GM23338 (cell line): ENCODE results near the gene NEURL3. TPM values are rescaled to one million over a fixed set of nuclear protein-coding genes. Genes with fewer than 3 reads are reported as not detected.

ENCODE experiments used
- ATAC-seq: fragments of 200-7000 bp; cut with Tn5 transposase; 3 replicates; pipeline ENCODE4 v1.9.1; 2020
- DNase-seq: peaks from one replicate; pipeline ENCODE4 v3.0.0-alpha.2; 2015; ENCODE audit warnings: low spot score
- H2AFZ ChIP-seq: fragments of 200-600 bp; sonication (generic); 2 replicates; pipeline ENCODE4 v1.8.0; 2016; ENCODE audit warnings: antibody characterized with exemption, mild to moderate bottlenecking, moderate library complexity
- H3F3A ChIP-seq: fragments of 200-600 bp; sonication (generic); replicated peaks from 2 replicates; pipeline ENCODE4 v1.8.0; 2017; ENCODE audit warnings: antibody characterized with exemption, mixed run types, low read depth
- H3K27ac ChIP-seq: fragments of 200-600 bp; sonication (generic); 2 replicates; pipeline ENCODE4 v1.6.1; 2016; ENCODE audit warnings: low read depth
- H3K27me3 ChIP-seq: fragments of 200-600 bp; sonication (generic); 2 replicates; pipeline ENCODE4 v1.8.0; 2016; ENCODE audit warnings: mild to moderate bottlenecking, mixed run types, moderate library complexity; ENCODE audit not compliant: insufficient read depth
- H3K36me3 ChIP-seq: fragments of 200-600 bp; sonication (generic); 2 replicates; pipeline ENCODE4 v1.8.0; 2016; ENCODE audit warnings: mild to moderate bottlenecking; ENCODE audit not compliant: insufficient read depth
- H3K4me1 ChIP-seq: fragments of 200-600 bp; sonication (generic); 2 replicates; pipeline ENCODE4 v1.8.0; 2016; ENCODE audit warnings: mild to moderate bottlenecking, moderate library complexity; ENCODE audit not compliant: insufficient read depth
- H3K4me2 ChIP-seq: fragments of 200-600 bp; sonication (generic); 2 replicates; pipeline ENCODE4 v1.7.1; 2017; ENCODE audit warnings: mixed run types
- H3K4me3 ChIP-seq: fragments of 200-600 bp; sonication (generic); 2 replicates; pipeline ENCODE4 v1.6.1; 2016; ENCODE audit warnings: mixed run types
- H3K79me2 ChIP-seq: fragments of 200-600 bp; sonication (generic); replicated peaks from 2 replicates; pipeline ENCODE4 v1.8.0; 2017; ENCODE audit warnings: mild to moderate bottlenecking; ENCODE audit not compliant: insufficient read depth
- H3K9me2 ChIP-seq: fragments of 200-600 bp; sonication (generic); 2 replicates; pipeline ENCODE4 v1.8.0; 2017; ENCODE audit not compliant: insufficient read depth
- H4K20me1 ChIP-seq: fragments of 200-600 bp; sonication (generic); replicated peaks from 2 replicates; pipeline ENCODE4 v1.8.0; 2017; ENCODE audit warnings: mild to moderate bottlenecking; ENCODE audit not compliant: insufficient read depth
- H3K27ac Mint-ChIP-seq: 2 replicates; pipeline ENCODE4 v1.8.0; 2020; ENCODE audit warnings: inconsistent platforms, mild to moderate bottlenecking, moderate library complexity, mixed read lengths
- H3K27me3 Mint-ChIP-seq: 3 replicates; pipeline ENCODE4 v1.8.0; 2022; ENCODE audit warnings: low read depth, mild to moderate bottlenecking, moderate library complexity, mixed read lengths, inconsistent platforms; ENCODE audit not compliant: insufficient read depth, poor library complexity
- H3K36me3 Mint-ChIP-seq: 3 replicates; pipeline ENCODE4 v1.8.0; 2021; ENCODE audit warnings: low read depth, mild to moderate bottlenecking, inconsistent platforms, moderate library complexity, mixed read lengths
- H3K4me1 Mint-ChIP-seq: 3 replicates; pipeline ENCODE4 v1.8.0; 2020; ENCODE audit warnings: mild to moderate bottlenecking, inconsistent platforms, mixed read lengths
- H3K4me3 Mint-ChIP-seq: 3 replicates; pipeline ENCODE4 v1.8.0; 2021; ENCODE audit warnings: moderate library complexity, mild to moderate bottlenecking, inconsistent platforms, mixed read lengths
- H3K9me3 Mint-ChIP-seq: 3 replicates; pipeline ENCODE4 v1.8.0; 2020; ENCODE audit warnings: moderate library complexity, mild to moderate bottlenecking, inconsistent platforms, mixed read lengths
- CREB1 ChIP-seq: fragments of 250-450 bp; sonication (Bioruptor Pico); IDR thresholded peaks from 2 replicates; pipeline ENCODE4 v1.5.0; 2020; ENCODE audit warnings: low read depth, mild to moderate bottlenecking, moderate library complexity
- CTCF ChIP-seq, 2 experiments: fragments of 200-600 bp in 1 of 2; sonication (generic) in 1 of 2; conservative IDR thresholded peaks; 2 replicates each; pipeline versions ENCODE4 v1.5.1 to v1.6.1; 2016 to 2017; ENCODE audit warnings: antibody characterized with exemption in 2 of 2, low read depth in 2 of 2, mild to moderate bottlenecking in 2 of 2, moderate library complexity in 1 of 2
- ETS1 ChIP-seq: IDR thresholded peaks from 2 replicates; pipeline ENCODE4 v1.6.1; 2016; ENCODE audit warnings: antibody characterized with exemption
- EZH2 ChIP-seq: fragments of 200-600 bp; sonication (generic); IDR thresholded peaks from one replicate; pipeline ENCODE4 v1.8.0; 2017; ENCODE audit warnings: antibody characterized with exemption, mild to moderate bottlenecking, low read depth; ENCODE audit not compliant: unreplicated experiment
- EZH2phosphoT487 ChIP-seq: fragments of 200-600 bp; sonication (generic); IDR thresholded peaks from one replicate; pipeline ENCODE4 v1.8.1; 2018; ENCODE audit warnings: antibody characterized with exemption; ENCODE audit not compliant: unreplicated experiment
- JUNB ChIP-seq: IDR thresholded peaks from one replicate; pipeline ENCODE4 v1.6.1; 2016; ENCODE audit warnings: antibody characterized with exemption; ENCODE audit not compliant: unreplicated experiment
- NANOG ChIP-seq: IDR thresholded peaks from 2 replicates; pipeline ENCODE4 v1.6.1; 2016; ENCODE audit warnings: antibody characterized with exemption, borderline replicate concordance
- POLR2AphosphoS5 ChIP-seq: IDR thresholded peaks from 2 replicates; pipeline ENCODE4 v1.6.1; 2016; ENCODE audit warnings: antibody characterized with exemption, low read depth
- REST ChIP-seq: IDR thresholded peaks from one replicate; pipeline ENCODE4 v1.6.1; 2018; ENCODE audit warnings: antibody characterized with exemption; ENCODE audit not compliant: unreplicated experiment
- STAT1 ChIP-seq: IDR thresholded peaks from one replicate; pipeline ENCODE4 v1.6.1; 2016; ENCODE audit warnings: antibody characterized with exemption; ENCODE audit not compliant: unreplicated experiment
- ZNF114 ChIP-seq: fragments of 250-450 bp; sonication (Bioruptor Pico); IDR thresholded peaks from 2 replicates; pipeline ENCODE4 v1.5.0; 2020; ENCODE audit warnings: mild to moderate bottlenecking, moderate library complexity
- ZNF331 ChIP-seq: fragments of 250-450 bp; sonication (Bioruptor Pico); IDR thresholded peaks from 2 replicates; pipeline ENCODE4 v1.5.0; 2020; ENCODE audit warnings: low read depth, mild to moderate bottlenecking, moderate library complexity
- ZNF462 ChIP-seq: fragments of 250-450 bp; sonication (Bioruptor Pico); IDR thresholded peaks from 2 replicates; pipeline ENCODE4 v1.5.0; 2020; ENCODE audit warnings: mild to moderate bottlenecking, moderate library complexity
- polyA plus RNA-seq: library from polyadenylated mRNA; unstranded; fragments of >200 nt; fragmentation: Nextera tagmentation; extraction: Ambion mirVana; gene quantifications from 2 replicates; pipeline ENCODE4 v1.2.1, GENCODE V29; 2016
- total RNA-seq: library from RNA; depleted of rRNA; stranded (reverse); fragments of >200 nt; shearing (Covaris generic); gene quantifications from 2 replicates; pipeline ENCODE4 v1.2.3, GENCODE V29; 2014

Gene NEURL3
- total and polyA plus RNA-seq, 2 experiments from 2014 or later = 0.21 TPM; not detected in 1

GRCh38 chr2:96534141-96534540 lies 29.0 kb upstream of the NEURL3 start:
- Histone ChIP-seq H3F3A (0 out of 2 replicates have a peak, but pooled peaks cover 3% of the 10 kb centered on the region), H3K4me2 (no peak overlapping the region), H3K36me3 (no peaks in the 10 kb centered on the region), H3K79me2 (no peaks in the 10 kb centered on the region), H2AFZ (no peak overlapping the region), H4K20me1 (peaks cover 3% of the 10 kb centered on the region; the same call in 1 of the 2 replicates), H3K27ac (no peak overlapping the region), H3K27me3 (peaks cover 34% of the 10 kb centered on the region), H3K9me2 (no peaks in the 10 kb centered on the region), H3K4me1 (peaks cover 25% of the 10 kb centered on the region), H3K4me3 (no peak overlapping the region)
- no peaks in the 10 kb centered on the region for H3K9me3 Mint-ChIP-seq
- peaks cover 27% of the 10 kb centered on the region for H3K27me3 Mint-ChIP-seq
- H3K27ac Mint-ChIP-seq = no peak overlapping the region; the same call in 1 of the 2 replicates
- H3K4me1 Mint-ChIP-seq = peaks cover 26% of the 10 kb centered on the region
- H3K36me3 Mint-ChIP-seq = no peaks in the 10 kb centered on the region
- DNase-seq (no peak), ATAC-seq (no peak)
- TF ChIP-seq REST (no peak), POLR2AphosphoS5 (no peak), EZH2 (no peak), CTCF (conservative IDR thresholded peaks at IDR 0.05; ENCODE audit: low read depth in 2 of 2) (no peak), ZNF114 (CRISPR knock-in tag) (no peak), STAT1 (no peak), ZNF331 (CRISPR knock-in tag) (no peak), EZH2phosphoT487 (no peak), NANOG (no peak), CREB1 (CRISPR knock-in tag) (no peak), ZNF462 (no peak), JUNB (no peak), ETS1 (no peak)
- no peak overlapping the region for H3K4me3 Mint-ChIP-seq
